Neural progenitor cell (in vitro differentiated cells): ENCODE measurements around the gene PHYH.

ENCODE experiments used
- CTCF ChIP-seq: fragments of 200-600 bp; sonication (generic); IDR thresholded peaks from 2 replicates; pipeline ENCODE4 v1.5.1; 2017; ENCODE audit warnings: antibody characterized with exemption, mild to moderate bottlenecking
- EZH2 ChIP-seq: fragments of 200-600 bp; sonication (generic); IDR thresholded peaks from 2 replicates; pipeline ENCODE4 v1.6.1; 2017; ENCODE audit warnings: antibody characterized with exemption, mild to moderate bottlenecking, moderate library complexity
- EZH2phosphoT487 ChIP-seq: fragments of 200-600 bp; sonication (generic); IDR thresholded peaks from 2 replicates; pipeline ENCODE4 v1.6.1; 2017; ENCODE audit warnings: antibody characterized with exemption

- TF ChIP-seq CTCF (no peak), EZH2 (no peak), EZH2phosphoT487 (no peak)
Measured at GRCh38 chr10:13262433-13262832, 37.4 kb downstream of the PHYH start.
